Measurements from ENCODE around the gene TGFA.
A peak's percentile ranks its signal among the peaks of the same experiment; 100 is the strongest.

Gene TGFA

GRCh38 chr2:70596293-70596692 lies 42.7 kb upstream of the TGFA start:
- no peak for TF ChIP-seq EZH2phosphoT487 (IDR thresholded peaks at IDR 0.05; ENCODE audit: low read depth)
- no peak for TF ChIP-seq CTCF (IDR thresholded peaks at IDR 0.05; ENCODE audit: low read depth, low read length)
- Histone ChIP-seq H3K9me3 (ENCODE audit: insufficient read depth, low read length) (no peaks in the 10 kb centered on the region), H2AFZ (ENCODE audit: low read depth, low read length) (no peak overlapping the region), H3K9ac (ENCODE audit: low read length) (no peak overlapping the region), H3K4me2 (ENCODE audit: low read length) (no peak overlapping the region), H3K4me3 (ENCODE audit: low read length) (no peak overlapping the region), H3K27ac (ENCODE audit: low read length) (no peak overlapping the region), H3K36me3 (replicated peaks; ENCODE audit: low read depth, low read length) (no peaks in the 10 kb centered on the region), H4K20me1 (ENCODE audit: insufficient read depth, low read length) (no peaks in the 10 kb centered on the region), H3K27me3 (ENCODE audit: low read depth, low read length) (peaks cover 6% of the 10 kb centered on the region; the same call in 1 of the 2 replicates), H3K79me2 (ENCODE audit: low read length) (no peaks in the 10 kb centered on the region), H3K4me1 (ENCODE audit: low read length) (no peaks in the 10 kb centered on the region)

GRCh38 chr2:70583091-70583490 lies 29.5 kb upstream of the TGFA start:
- Histone ChIP-seq H3K27me3 (ENCODE audit: low read depth, low read length) (peaks cover 8% of the 10 kb centered on the region; the same call in 1 of the 2 replicates), H3K79me2 (ENCODE audit: low read length) (no peaks in the 10 kb centered on the region), H2AFZ (ENCODE audit: low read depth, low read length) (no peak overlapping the region; the same call in 1 of the 2 replicates), H3K36me3 (replicated peaks; ENCODE audit: low read depth, low read length) (no peaks in the 10 kb centered on the region), H3K4me1 (ENCODE audit: low read length) (peaks cover 6% of the 10 kb centered on the region), H3K4me3 (ENCODE audit: low read length) (no peak overlapping the region), H3K27ac (ENCODE audit: low read length) (no peak overlapping the region), H3K4me2 (ENCODE audit: low read length) (no peak overlapping the region), H4K20me1 (ENCODE audit: insufficient read depth, low read length) (no peaks in the 10 kb centered on the region), H3K9ac (ENCODE audit: low read length) (no peak overlapping the region), H3K9me3 (ENCODE audit: insufficient read depth, low read length) (no peaks in the 10 kb centered on the region)
- no peak for TF ChIP-seq CTCF (IDR thresholded peaks at IDR 0.05; ENCODE audit: low read depth, low read length)
- TF ChIP-seq EZH2phosphoT487 (IDR thresholded peaks at IDR 0.05; ENCODE audit: low read depth), result no peak

GRCh38 chr2:70580352-70580751 lies 26.7 kb upstream of the TGFA start:
- H3K27ac ChIP-seq (ENCODE audit: low read length), result no peak overlapping the region
- no peaks in the 10 kb centered on the region for H3K9me3 ChIP-seq (ENCODE audit: insufficient read depth, low read length)
- TF ChIP-seq CTCF (IDR thresholded peaks at IDR 0.05; ENCODE audit: low read depth, low read length) (no peak), EZH2phosphoT487 (IDR thresholded peaks at IDR 0.05; ENCODE audit: low read depth) (no peak)
- H3K9ac ChIP-seq (ENCODE audit: low read length), result no peak overlapping the region
- peaks cover 25% of the 10 kb centered on the region for H3K27me3 ChIP-seq (ENCODE audit: low read depth, low read length)
- H3K79me2 ChIP-seq (ENCODE audit: low read length), result no peaks in the 10 kb centered on the region
- peaks cover 6% of the 10 kb centered on the region for H3K4me1 ChIP-seq (ENCODE audit: low read length)
- no peak overlapping the region for H3K4me2 ChIP-seq (ENCODE audit: low read length)
- H3K4me3 ChIP-seq (ENCODE audit: low read length), result no peak overlapping the region
- H2AFZ ChIP-seq (ENCODE audit: low read depth, low read length), result no peak overlapping the region
- H4K20me1 ChIP-seq (ENCODE audit: insufficient read depth, low read length), result no peaks in the 10 kb centered on the region
- H3K36me3 ChIP-seq (replicated peaks; ENCODE audit: low read depth, low read length), result no peaks in the 10 kb centered on the region

GRCh38 chr2:70574618-70575017 lies 21.0 kb upstream of the TGFA start:
- Histone ChIP-seq H2AFZ (ENCODE audit: low read depth, low read length) (no peak overlapping the region), H3K27me3 (ENCODE audit: low read depth, low read length) (peaks cover 71% of the 10 kb centered on the region), H3K9me3 (ENCODE audit: insufficient read depth, low read length) (no peaks in the 10 kb centered on the region), H3K9ac (ENCODE audit: low read length) (no peak overlapping the region), H3K79me2 (ENCODE audit: low read length) (no peaks in the 10 kb centered on the region), H4K20me1 (ENCODE audit: insufficient read depth, low read length) (no peaks in the 10 kb centered on the region), H3K4me2 (ENCODE audit: low read length) (peak overlapping the region; percentile 48), H3K36me3 (replicated peaks; ENCODE audit: low read depth, low read length) (no peaks in the 10 kb centered on the region), H3K27ac (ENCODE audit: low read length) (no peak overlapping the region), H3K4me3 (ENCODE audit: low read length) (no peak overlapping the region), H3K4me1 (ENCODE audit: low read length) (peaks cover 14% of the 10 kb centered on the region)
- TF ChIP-seq EZH2phosphoT487 (IDR thresholded peaks at IDR 0.05; ENCODE audit: low read depth) (no peak; the same call in 1 of the 2 replicates), CTCF (IDR thresholded peaks at IDR 0.05; ENCODE audit: low read depth, low read length) (no peak)

All from OCI-LY3 (cell line).